Measurements from ENCODE around the gene THSD7A.
A peak's percentile ranks its signal among the peaks of the same experiment; 100 is the strongest.

The THSD7A gene

DNA sequence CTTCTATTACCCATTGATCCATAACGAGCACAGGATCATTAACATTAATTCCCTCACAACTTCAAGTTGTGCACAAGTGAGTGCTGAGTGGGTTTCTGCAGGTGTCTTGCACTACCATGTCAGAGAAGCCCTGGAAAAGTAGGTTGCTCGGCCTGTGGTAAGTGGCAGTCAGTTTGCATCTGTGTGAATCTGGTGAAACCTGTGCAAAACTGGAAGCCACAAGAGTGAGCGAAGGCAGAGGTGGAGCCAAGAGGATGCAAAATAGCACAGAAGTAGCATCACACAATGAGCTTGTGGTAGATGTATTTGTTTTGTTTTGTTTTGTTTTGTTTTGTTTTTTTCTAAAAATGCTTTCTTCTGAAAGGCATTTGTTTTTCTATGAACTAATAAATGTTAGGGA lies 181.5 kb downstream of the THSD7A start:
- TF ChIP-seq, protein P1, sequence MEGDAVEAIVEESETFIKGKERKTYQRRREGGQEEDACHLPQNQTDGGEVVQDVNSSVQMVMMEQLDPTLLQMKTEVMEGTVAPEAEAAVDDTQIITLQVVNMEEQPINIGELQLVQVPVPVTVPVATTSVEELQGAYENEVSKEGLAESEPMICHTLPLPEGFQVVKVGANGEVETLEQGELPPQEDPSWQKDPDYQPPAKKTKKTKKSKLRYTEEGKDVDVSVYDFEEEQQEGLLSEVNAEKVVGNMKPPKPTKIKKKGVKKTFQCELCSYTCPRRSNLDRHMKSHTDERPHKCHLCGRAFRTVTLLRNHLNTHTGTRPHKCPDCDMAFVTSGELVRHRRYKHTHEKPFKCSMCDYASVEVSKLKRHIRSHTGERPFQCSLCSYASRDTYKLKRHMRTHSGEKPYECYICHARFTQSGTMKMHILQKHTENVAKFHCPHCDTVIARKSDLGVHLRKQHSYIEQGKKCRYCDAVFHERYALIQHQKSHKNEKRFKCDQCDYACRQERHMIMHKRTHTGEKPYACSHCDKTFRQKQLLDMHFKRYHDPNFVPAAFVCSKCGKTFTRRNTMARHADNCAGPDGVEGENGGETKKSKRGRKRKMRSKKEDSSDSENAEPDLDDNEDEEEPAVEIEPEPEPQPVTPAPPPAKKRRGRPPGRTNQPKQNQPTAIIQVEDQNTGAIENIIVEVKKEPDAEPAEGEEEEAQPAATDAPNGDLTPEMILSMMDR (IDR thresholded peaks at IDR 0.05; ENCODE audit: insufficient read depth, low read depth, low read length, missing control alignments) = no peak
- H3K4me3 ChIP-seq (ENCODE audit: low read length) = no peak overlapping the region
- DNase-seq (ENCODE audit: low read depth) = no peak

GRCh38 chr7:11650030-11650429 lies 182.0 kb downstream of the THSD7A start:
- H3K4me3 ChIP-seq (ENCODE audit: low read length) = no peak overlapping the region
- TF ChIP-seq, protein P1 (IDR thresholded peaks at IDR 0.05; ENCODE audit: insufficient read depth, low read depth, low read length, missing control alignments) = no peak
- peak; percentile 4 for DNase-seq (ENCODE audit: low read depth)

DNA sequence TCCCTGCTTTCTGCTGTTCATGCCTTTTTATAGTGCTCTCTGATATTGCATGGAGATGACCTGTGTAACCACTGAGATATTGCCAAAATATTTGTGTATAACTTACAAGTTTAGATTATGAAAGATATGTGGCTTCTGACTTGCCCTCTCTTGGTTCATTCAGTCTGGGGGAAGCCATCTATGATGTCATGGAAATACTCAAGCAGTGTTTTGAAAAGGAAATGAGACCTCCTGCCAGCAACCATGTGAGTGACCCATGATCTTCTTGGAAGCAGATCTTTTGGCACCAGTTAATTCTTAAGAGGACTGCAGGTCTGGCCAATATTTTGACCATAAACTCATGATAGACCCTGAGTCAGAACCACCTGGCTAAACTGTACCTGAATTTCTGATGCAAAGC lies 183.0 kb downstream of the THSD7A start:
- no peak for DNase-seq (ENCODE audit: low read depth)
- no peak overlapping the region for H3K4me3 ChIP-seq (ENCODE audit: low read length)
- TF ChIP-seq, protein P1 (IDR thresholded peaks at IDR 0.05; ENCODE audit: insufficient read depth, low read depth, low read length, missing control alignments) = no peak

GRCh38 chr7:11648101-11648500 lies 183.9 kb downstream of the THSD7A start:
- TF ChIP-seq, protein P1 (IDR thresholded peaks at IDR 0.05; ENCODE audit: insufficient read depth, low read depth, low read length, missing control alignments) = no peak
- no peak overlapping the region for H3K4me3 ChIP-seq (ENCODE audit: low read length)
- DNase-seq (ENCODE audit: low read depth) = no peak

- H3K4me3 ChIP-seq (ENCODE audit: low read length) = no peak overlapping the region
- no peak for DNase-seq (ENCODE audit: low read depth)
- TF ChIP-seq, protein P1 (IDR thresholded peaks at IDR 0.05; ENCODE audit: insufficient read depth, low read depth, low read length, missing control alignments) = no peak
Measured at GRCh38 chr7:11642841-11643240, 189.2 kb downstream of the THSD7A start.

DNA sequence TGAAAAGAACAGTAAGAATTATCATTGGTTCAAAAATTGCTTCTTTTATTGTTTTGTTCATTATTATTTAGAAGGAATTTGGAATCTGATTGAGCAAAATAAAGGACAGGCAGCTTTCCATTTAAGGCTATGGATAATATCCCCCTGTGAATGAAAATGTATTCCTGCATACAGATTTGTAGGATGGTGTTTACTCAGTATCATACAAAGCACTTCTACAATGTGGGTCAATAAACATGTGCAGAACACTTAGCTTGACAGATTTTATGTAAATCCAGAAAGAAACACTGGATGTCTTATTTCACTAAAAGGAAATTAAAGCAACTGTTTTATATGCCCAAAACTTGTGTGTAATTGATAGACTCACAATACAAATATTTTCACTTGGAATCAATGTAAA lies 189.7 kb downstream of the THSD7A start:
- no peak for DNase-seq (ENCODE audit: low read depth)
- TF ChIP-seq, protein P1 (IDR thresholded peaks at IDR 0.05; ENCODE audit: insufficient read depth, low read depth, low read length, missing control alignments) = no peak
- H3K4me3 ChIP-seq (ENCODE audit: low read length) = no peak overlapping the region

- H3K4me3 ChIP-seq (ENCODE audit: low read length) = no peak overlapping the region
- TF ChIP-seq, protein P1 (IDR thresholded peaks at IDR 0.05; ENCODE audit: insufficient read depth, low read depth, low read length, missing control alignments) = no peak
- DNase-seq (ENCODE audit: low read depth) = no peak
Measured at GRCh38 chr7:11638011-11638774, 193.8 kb downstream of the THSD7A start.
